Lower leg skin (tissue), 3 donors: ENCODE measurements around the gene RBM26.

Experiments used
- POLR2A ChIP-seq, 2 donors: fragments of 450-650 bp; IDR thresholded peaks; one replicate each; pipeline ENCODE4 v1.6.1; 2016 to 2017; ENCODE audit warnings: antibody characterized with exemption in 2 of 2, mild to moderate bottlenecking in 1 of 2, moderate library complexity in 1 of 2
- TF ChIP-seq, protein P1 (sequence below), 3 donors: fragments of 450-650 bp; IDR thresholded peaks; one replicate each; pipeline ENCODE4 v1.5.1; 2016; ENCODE audit warnings: antibody characterized with exemption in 3 of 3, mild to moderate bottlenecking in 3 of 3, moderate library complexity in 2 of 3

DNA sequence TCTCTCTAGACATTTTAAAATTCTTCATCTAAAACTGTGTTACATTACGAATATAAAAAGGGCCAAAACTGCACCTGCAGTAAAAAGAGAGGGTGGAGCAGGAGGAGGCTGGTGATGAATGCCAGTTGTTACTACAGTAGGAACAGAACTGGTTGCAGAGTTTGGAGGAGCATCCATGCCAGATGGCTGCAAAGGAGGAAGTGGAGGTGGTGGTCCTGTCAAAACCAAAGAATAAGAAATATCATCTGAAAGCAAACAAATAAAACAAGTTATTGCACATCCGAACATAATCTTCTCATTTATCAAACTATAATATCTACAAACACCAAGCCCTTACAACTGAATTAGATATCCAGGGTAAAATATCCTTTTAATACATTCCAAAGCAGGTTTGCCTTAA lies 40.1 kb downstream of the RBM26 start:
- TF ChIP-seq, protein P1, sequence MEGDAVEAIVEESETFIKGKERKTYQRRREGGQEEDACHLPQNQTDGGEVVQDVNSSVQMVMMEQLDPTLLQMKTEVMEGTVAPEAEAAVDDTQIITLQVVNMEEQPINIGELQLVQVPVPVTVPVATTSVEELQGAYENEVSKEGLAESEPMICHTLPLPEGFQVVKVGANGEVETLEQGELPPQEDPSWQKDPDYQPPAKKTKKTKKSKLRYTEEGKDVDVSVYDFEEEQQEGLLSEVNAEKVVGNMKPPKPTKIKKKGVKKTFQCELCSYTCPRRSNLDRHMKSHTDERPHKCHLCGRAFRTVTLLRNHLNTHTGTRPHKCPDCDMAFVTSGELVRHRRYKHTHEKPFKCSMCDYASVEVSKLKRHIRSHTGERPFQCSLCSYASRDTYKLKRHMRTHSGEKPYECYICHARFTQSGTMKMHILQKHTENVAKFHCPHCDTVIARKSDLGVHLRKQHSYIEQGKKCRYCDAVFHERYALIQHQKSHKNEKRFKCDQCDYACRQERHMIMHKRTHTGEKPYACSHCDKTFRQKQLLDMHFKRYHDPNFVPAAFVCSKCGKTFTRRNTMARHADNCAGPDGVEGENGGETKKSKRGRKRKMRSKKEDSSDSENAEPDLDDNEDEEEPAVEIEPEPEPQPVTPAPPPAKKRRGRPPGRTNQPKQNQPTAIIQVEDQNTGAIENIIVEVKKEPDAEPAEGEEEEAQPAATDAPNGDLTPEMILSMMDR (IDR thresholded peaks at IDR 0.05): no peak
- TF ChIP-seq POLR2A (IDR thresholded peaks at IDR 0.05): no peak
